Neural crest cell (in vitro differentiated cells): ENCODE measurements around the gene ZFAND3. TPM values are rescaled to one million over a fixed set of nuclear protein-coding genes. Genes with fewer than 3 reads are reported as not detected.

Source experiments
- DNase-seq: peaks from one replicate; pipeline ENCODE4 v3.0.0; 2021; ENCODE audit warnings: low read depth, mixed read lengths, low spot score
- H3K27ac Mint-ChIP-seq: one replicate; pipeline ENCODE4 v1.8.0; 2021; ENCODE audit warnings: mild to moderate bottlenecking, mixed read lengths; ENCODE audit not compliant: unreplicated experiment
- H3K27me3 Mint-ChIP-seq: 2 replicates; pipeline ENCODE4 v1.8.0; 2021; ENCODE audit warnings: low read depth, mild to moderate bottlenecking, mixed read lengths
- H3K36me3 Mint-ChIP-seq: 2 replicates; pipeline ENCODE4 v1.8.0; 2021; ENCODE audit warnings: low read depth, mild to moderate bottlenecking, mixed read lengths
- H3K4me1 Mint-ChIP-seq: 2 replicates; pipeline ENCODE4 v1.8.0; 2021; ENCODE audit warnings: mixed read lengths
- H3K4me3 Mint-ChIP-seq: one replicate; pipeline ENCODE4 v1.8.0; 2021; ENCODE audit warnings: mild to moderate bottlenecking, mixed read lengths
- H3K9me3 Mint-ChIP-seq: 2 replicates; pipeline ENCODE4 v1.8.0; 2021; ENCODE audit warnings: mixed read lengths
- CTCF ChIP-seq: fragments of 200-600 bp; sonication (generic); conservative IDR thresholded peaks from 2 replicates; pipeline ENCODE4 v1.5.0; 2021; ENCODE audit warnings: antibody characterized with exemption, mild to moderate bottlenecking
- total RNA-seq: library from RNA; stranded (reverse); gene quantifications from 2 replicates; pipeline ENCODE4 v1.2.1, GENCODE V29; 2021

ZFAND3 gene
- total RNA-seq, 1 donor from 2014 or later, result 65.9 TPM

DNA sequence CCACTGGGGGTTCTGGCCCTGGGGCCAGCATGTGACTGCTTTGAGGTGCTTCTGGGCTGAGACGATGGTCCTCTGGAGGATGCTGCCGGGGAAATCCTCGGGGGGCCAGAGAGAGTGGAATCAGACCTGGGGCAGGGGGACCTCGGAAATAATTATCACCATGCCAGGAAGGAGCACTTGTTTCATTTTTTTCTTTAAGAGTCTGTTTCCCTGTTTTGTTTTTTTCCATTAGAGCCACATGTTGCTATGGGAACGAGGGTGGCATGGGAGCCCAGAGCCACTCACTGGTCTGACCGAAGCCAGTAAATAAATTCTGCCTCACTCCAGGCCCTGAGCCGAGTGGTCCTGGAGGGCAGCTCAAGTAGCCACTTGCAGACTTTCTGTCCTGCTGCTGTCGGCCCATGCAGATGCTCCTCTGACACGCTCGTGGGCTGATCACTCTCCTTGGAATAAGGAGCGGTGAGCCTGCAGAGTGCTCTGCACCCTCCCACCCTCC is 365.1 kb downstream of the ZFAND3 start:
- Mint-ChIP-seq H3K9me3 (no peaks in the 10 kb centered on the region), H3K4me3 (no peak overlapping the region), H3K4me1 (peaks cover 38% of the 10 kb centered on the region), H3K27ac (peak overlapping the region; percentile 59), H3K27me3 (no peaks in the 10 kb centered on the region), H3K36me3 (no peaks in the 10 kb centered on the region)
- no peak for DNase-seq
- no peak for TF ChIP-seq CTCF

- TF ChIP-seq CTCF, result no peak
- DNase-seq, result no peak
- peaks cover 38% of the 10 kb centered on the region for H3K4me1 Mint-ChIP-seq
- no peak overlapping the region for H3K4me3 Mint-ChIP-seq
- H3K9me3 Mint-ChIP-seq, result no peaks in the 10 kb centered on the region
- H3K27me3 Mint-ChIP-seq, result no peaks in the 10 kb centered on the region
- H3K36me3 Mint-ChIP-seq, result no peaks in the 10 kb centered on the region
- H3K27ac Mint-ChIP-seq, result no peak overlapping the region
Measured at GRCh38 chr6:38185244-38185643, 365.7 kb downstream of the ZFAND3 start.

DNA sequence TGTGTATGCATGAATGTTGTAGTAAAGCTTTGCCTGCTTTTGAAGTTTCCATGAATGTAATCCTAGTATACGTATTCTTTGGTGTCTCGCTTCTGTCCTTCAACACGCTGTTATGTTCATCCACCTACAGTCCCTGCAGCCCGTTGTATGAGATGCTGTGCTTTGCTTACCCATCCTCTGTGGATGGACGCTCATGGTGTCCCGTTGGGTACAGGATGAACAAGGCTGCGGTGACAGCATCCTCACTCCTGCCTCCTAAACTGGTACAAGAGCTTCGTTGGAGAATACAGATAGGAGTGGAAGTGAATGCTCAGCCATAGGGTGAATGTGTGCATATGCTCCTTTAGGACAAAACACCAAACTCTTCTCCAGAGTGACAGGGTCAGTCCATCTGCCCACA is 366.2 kb downstream of the ZFAND3 start:
- H3K9me3 Mint-ChIP-seq, result no peaks in the 10 kb centered on the region
- DNase-seq, result no peak
- no peak overlapping the region for H3K27ac Mint-ChIP-seq
- H3K4me3 Mint-ChIP-seq, result no peak overlapping the region
- no peaks in the 10 kb centered on the region for H3K36me3 Mint-ChIP-seq
- peaks cover 34% of the 10 kb centered on the region for H3K4me1 Mint-ChIP-seq
- no peak for TF ChIP-seq CTCF
- H3K27me3 Mint-ChIP-seq, result no peaks in the 10 kb centered on the region

DNA sequence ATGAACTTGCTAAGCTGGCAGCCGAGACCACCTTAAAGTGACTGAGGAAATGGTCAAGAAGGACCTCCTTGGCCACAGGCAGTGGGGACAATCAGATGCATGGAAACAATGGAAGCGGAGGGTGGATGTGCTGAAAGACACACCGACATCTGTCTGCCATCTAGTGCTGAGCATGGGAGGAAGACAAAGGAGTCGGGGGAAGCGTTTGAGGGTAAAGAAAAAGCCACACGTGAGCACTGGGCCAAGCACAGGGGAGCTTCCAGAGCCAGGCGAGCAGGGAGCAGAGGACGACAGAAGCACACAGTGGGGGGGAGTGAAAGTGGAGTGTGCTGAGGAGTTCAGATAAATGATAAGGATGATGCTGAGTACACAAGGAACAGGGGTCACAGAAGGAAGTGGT is 367.8 kb downstream of the ZFAND3 start:
- H3K36me3 Mint-ChIP-seq, result no peaks in the 10 kb centered on the region
- no peak for TF ChIP-seq CTCF
- DNase-seq, result no peak
- H3K27ac Mint-ChIP-seq, result peak overlapping the region; percentile 33
- no peaks in the 10 kb centered on the region for H3K27me3 Mint-ChIP-seq
- H3K4me1 Mint-ChIP-seq, result peaks cover 42% of the 10 kb centered on the region
- no peak overlapping the region for H3K4me3 Mint-ChIP-seq
- no peaks in the 10 kb centered on the region for H3K9me3 Mint-ChIP-seq

DNA sequence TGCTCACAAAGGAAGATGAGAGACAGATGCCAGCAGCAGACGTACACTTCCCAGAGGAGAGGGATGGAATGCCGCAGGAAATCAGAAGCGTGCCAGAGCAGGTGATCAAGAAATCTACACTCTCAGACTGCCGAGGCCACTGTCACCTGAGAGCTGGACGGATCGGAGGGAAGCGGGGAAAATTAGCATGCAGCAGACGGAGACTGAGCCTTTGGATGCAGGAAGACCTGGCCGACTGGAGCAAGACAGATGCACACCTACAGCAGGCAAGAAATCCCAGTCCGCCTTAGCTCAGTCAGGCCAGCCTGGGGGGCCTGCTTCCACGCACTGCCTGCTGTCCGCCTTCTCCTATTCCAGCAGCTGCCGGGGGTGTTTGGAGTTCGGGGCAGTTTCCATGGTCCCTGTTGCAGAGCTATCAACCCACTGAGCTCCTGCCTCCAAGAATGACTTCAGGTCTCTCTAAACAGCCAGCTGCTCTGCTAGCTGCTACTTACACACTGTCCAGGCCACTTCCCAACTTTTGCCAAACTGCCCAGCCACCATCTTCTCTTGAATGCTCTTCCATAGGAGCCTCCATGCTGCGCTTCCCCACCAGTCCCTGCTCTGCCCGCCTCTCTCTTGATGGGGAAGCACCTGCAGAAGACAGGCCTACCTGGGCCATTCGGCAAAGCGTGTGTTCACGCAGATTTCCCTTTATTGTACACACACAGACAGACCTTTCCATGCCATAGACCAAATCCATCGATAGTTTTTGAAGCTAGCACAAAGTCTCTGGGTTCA is 368.5 kb downstream of the ZFAND3 start:
- Mint-ChIP-seq H3K27me3 (no peaks in the 10 kb centered on the region), H3K36me3 (no peaks in the 10 kb centered on the region), H3K9me3 (no peaks in the 10 kb centered on the region), H3K4me3 (no peak overlapping the region), H3K4me1 (peaks cover 47% of the 10 kb centered on the region), H3K27ac (peak overlapping the region; percentile 36)
- DNase-seq, result no peak
- TF ChIP-seq CTCF, result no peak
